ENCODE data around the gene LRRFIP1.
"Not testable (repeated sequence)": the region's sequence is repeated elsewhere in the genome, so short reads cannot be mapped to it uniquely, and the experiment has no call there.

LRRFIP1 gene

GRCh38 chr2:237732070-237732469 is 104.7 kb downstream of the LRRFIP1 start:
- DNase-seq, result no peak

DNA sequence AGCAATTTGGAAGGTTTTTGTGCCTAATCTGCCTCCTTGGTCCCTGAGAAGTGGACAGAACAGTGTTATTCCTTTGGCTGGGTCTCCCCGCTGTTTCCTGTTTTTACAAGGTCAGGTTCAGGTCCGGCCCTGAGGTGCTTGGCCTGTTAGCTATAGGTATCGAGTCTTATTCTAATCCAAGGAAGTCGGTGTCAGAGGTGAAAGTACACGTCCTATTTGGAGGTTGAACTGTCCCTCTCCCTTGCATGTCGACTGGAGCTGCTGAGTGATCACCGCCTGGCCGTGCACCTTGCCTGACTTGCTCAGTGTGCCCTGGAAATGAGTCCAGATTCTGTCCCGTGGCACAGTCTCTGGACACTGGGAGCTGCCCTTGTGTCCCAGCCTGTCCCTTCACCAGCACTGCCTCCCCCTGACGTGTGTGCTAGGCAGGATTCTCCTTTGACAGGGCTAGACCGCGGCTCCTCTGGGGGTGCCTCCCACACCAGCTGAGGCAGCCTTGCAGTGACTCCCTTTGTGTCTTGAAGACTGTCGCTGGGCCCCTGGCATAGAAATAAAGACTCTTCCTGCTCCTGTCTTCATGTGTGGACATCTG is 105.5 kb downstream of the LRRFIP1 start:
- DNase-seq, result peak; percentile 20

GRCh38 chr2:237733677-237734300 is 106.4 kb downstream of the LRRFIP1 start:
- DNase-seq, result no peak

- DNase-seq, result no peak
Observed at GRCh38 chr2:237734905-237735623, 107.7 kb downstream of the LRRFIP1 start.

DNA sequence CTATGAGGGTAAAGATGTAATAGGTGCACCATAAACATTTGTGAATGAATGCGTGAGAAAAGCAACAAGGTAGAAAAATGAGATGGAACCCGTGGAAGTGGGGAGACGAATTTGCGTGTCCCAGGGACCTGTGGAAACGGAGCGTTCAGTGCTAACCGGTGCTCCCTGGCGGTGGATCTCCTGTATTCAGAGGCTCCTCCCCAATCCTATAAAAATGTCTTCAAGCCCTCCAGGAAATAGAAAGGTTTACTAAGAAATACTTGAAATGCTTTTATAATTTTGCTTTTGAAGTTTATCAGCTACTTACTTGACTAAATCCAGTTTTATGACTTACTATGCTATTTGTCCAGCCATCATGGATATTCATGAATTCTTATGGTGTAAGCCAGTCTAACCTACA is 108.4 kb downstream of the LRRFIP1 start:
- DNase-seq, result no peak

- no peak for DNase-seq
Observed at GRCh38 chr2:237736783-237737182, 109.4 kb downstream of the LRRFIP1 start.

DNA sequence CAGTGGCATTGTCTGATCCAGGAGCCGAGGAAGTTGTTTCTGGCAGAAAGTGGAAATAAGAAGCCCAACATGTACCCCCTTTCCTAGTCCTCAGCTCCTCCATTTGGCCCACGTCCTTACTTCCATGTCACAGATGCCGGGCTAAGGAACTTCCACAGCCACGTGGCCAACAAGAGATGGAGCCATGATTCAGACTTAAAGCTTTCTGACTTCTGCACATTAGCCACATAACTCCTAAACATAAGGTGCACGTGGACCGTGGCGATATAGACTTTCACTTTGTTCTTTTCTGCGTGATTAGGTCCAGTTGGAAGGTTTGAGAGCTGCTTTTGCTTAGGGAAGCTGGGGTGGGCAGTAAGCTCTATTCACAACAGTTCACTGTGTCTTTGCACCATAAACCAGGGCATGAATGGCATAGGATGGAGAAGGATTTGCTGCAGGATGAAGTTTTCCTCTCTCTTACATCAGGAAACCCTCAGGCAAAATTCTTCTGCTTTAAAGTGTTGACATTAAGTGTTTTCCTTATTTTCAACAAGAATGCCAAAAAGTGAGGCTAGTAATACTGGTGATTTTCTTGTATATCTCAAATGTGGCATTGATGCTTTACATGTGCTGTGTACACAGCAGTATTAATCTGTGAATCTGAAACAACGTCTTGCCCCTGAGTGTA is 109.9 kb downstream of the LRRFIP1 start:
- no peak for DNase-seq

DNA sequence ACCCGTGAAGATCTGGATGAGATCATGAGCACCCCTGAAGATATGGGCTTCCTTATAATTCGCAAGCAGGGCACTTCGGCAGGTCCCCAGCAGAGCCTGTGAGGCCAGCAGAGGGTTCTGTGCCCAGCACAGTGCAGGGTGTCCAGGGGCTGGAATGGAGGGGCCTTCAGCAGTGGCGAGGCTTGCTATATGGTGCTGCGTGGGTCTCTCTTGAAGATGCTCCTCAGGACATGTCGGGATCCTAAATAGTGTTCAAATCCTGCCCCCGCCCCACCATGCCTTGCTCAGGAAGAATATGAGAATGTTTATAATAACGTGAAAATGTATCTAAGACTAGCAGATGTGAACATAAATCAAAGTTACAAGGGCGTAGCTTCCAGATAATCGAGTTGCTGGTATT is 110.9 kb downstream of the LRRFIP1 start:
- DNase-seq, result no peak

DNA sequence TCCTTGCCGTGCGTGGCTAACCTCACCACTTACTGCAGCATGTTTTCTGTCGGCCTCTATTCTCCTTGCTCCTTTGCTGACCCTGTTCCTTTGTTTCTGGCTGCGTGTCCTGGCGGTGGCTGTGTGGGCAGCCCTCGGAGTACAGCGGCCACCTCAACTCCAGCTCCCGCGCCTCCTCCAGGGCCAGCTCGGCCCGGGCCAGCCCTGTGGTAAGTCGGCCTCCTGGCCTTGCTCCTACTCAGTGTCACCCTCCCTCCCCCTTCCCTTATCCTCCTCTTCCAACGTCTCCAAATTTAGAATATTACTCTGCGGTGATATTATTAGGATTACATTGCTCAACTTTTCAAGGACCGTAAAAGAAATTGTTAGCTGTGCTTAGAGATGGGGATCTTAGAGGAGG is 111.7 kb downstream of the LRRFIP1 start:
- DNase-seq, result no peak

GRCh38 chr2:237742191-237742590 is 114.8 kb downstream of the LRRFIP1 start:
- DNase-seq, result no peak

DNA sequence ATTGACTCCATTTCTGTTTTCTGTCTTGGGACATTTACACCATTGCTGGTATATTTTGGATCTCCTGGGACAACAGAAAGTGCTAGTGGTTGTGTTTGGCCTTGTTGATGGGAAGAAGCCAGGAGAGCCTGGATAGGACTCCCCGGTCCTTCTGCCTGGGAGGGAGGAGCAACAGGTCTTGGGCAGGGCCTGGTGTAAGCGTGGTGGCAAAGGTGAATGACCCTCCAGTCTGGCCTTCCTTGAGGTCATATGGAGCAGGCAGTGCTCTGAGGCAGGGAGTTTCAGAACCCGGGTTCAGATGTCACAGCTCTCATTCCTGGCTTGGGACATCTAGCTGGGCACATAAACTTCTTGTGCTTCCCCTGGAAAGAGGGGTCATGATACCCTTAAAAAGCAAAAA is 115.2 kb downstream of the LRRFIP1 start:
- DNase-seq, result no peak

GRCh38 chr2:237743024-237743423 is 115.6 kb downstream of the LRRFIP1 start:
- DNase-seq, result no peak

- no peak for DNase-seq
Observed at GRCh38 chr2:237743561-237744269, 116.3 kb downstream of the LRRFIP1 start.

DNA sequence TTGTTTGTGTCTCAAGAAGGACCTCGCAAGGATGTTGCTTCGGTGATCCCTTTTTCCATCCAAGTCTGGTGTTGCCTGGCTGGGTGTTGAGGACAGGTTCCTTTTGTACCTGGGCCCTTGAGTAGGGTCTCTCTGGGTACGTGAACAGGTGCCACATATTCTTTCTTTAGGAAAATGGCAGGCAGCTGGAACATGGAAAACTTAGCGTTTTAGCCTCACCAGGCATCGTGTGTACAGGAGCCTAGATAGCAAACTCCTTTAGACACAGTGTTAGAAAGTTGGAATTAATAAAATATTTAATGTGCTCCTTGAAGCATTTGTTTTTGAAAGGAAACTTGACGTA is 116.9 kb downstream of the LRRFIP1 start:
- no peak for DNase-seq

GRCh38 chr2:237744613-237745249 is 117.3 kb downstream of the LRRFIP1 start:
- peak; percentile 68 for DNase-seq

DNA sequence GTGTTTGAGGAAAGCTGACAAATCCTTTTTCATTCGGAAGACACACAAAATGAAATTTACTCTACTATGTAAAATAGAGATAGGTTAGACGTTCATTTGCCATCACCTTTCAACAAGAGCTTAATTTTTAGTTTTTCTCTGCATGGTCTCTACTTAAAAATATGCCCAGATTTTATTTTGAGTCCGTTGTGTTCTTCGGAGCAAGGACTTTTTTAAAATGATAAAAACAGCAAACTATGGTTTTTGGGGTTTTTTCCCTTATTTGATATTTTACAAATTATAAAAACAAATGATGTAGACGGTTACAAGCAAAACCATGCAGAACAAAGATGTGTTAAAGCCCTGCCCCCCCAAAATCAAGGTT is 117.8 kb downstream of the LRRFIP1 start:
- DNase-seq, result no peak

DNA sequence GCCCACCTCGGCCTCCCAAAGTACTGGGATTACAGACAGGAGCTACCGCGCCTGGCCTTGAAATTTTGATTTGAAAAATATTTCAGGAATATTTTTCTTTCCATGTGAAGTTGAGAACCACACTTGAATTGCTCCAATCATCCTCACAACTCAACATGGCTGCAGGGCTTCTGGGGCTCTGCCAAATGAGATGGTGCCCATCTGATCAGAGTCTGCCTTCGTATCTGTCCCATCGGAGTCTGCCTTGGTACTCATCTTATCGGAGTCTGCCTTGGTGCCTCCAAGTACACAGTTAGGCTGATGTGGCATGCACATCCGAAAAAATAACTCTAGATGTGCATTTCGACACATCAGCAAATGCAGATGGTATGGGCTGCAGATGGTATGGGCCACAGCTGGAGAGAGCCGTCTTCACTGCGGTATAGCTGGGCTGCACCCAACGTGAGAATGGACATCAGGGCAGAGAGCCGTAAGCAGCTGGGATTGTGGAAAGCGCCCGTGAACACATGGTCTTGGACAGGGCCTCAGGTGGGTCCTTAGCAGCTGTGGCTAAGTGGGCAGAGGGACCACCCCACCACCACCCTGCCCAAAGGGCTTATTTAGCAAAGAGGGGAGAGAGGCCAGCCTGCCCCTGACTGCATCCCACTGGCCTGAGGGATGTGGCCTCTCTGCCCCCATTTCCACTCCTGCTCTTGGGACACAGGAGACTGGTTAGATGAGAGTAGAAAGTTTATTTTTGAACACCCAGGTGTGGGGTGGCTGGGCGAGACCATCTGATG is 119.1 kb downstream of the LRRFIP1 start:
- no peak for DNase-seq

- no peak for DNase-seq
Observed at GRCh38 chr2:237747189-237747588, 119.8 kb downstream of the LRRFIP1 start.

DNA sequence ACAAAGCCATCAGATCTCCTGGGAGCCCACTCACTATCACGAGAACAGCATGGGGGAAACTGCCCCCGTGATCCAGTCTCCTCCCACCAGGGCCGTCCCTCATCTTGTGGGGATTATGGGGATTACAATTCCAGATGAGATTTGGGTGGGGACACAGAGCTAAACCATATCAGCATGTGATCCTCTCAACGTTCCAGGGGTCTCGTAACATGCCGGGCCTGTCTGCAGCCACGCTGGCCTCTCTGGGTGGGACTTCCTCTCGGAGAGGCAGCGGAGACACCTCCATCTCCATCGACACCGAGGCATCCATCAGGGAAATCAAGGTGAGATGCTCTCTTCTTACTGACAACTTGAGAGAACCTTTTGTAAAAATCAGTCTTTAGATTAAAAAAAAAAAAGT is 121.6 kb downstream of the LRRFIP1 start:
- DNase-seq, result no peak

GRCh38 chr2:237749961-237750360 is 122.6 kb downstream of the LRRFIP1 start:
- DNase-seq, result no peak

- not testable (repeated sequence) for DNase-seq
Observed at GRCh38 chr2:237750441-237750840, 123.1 kb downstream of the LRRFIP1 start.

DNA sequence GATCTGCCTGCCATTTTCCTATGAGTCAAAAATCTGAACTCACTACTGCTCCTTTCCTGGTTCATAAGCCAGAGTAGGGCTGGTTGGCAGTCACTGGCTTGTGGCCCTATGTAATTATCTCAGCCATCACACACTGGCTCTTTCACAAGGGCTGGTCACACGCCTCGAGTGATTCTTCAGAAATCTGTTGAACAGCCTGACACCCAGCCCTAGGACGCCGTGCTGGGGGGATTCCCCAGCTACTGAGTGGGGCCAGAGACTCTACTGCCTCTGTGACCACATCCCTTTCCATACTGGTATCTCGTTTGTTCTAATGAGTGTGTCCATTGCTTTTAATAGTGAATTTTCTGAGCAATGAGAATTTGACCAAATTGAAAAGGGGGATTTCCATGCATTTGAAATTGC is 125.4 kb downstream of the LRRFIP1 start:
- peak; percentile 23 for DNase-seq
